Measurements from ENCODE around the gene KCNMA1. TPM values are rescaled to one million over a fixed set of nuclear protein-coding genes. Genes with fewer than 3 reads are reported as not detected.

The KCNMA1 gene
- total RNA-seq, 1 donor from 2014 or later = 95.5 TPM

- no peaks in the 10 kb centered on the region for H3K9me3 Mint-ChIP-seq (ENCODE audit: unreplicated experiment)
- no peak for DNase-seq (ENCODE audit: extremely low spot score, unreplicated experiment)
- H3K4me3 Mint-ChIP-seq (ENCODE audit: unreplicated experiment) = no peak overlapping the region
- no peak overlapping the region for H3K27ac Mint-ChIP-seq (ENCODE audit: unreplicated experiment)
- H3K36me3 Mint-ChIP-seq (ENCODE audit: unreplicated experiment) = no peaks in the 10 kb centered on the region
- peaks cover 6% of the 10 kb centered on the region for H3K4me1 Mint-ChIP-seq (ENCODE audit: unreplicated experiment)
- no peaks in the 10 kb centered on the region for H3K27me3 Mint-ChIP-seq (ENCODE audit: unreplicated experiment)
- TF ChIP-seq, protein P1, sequence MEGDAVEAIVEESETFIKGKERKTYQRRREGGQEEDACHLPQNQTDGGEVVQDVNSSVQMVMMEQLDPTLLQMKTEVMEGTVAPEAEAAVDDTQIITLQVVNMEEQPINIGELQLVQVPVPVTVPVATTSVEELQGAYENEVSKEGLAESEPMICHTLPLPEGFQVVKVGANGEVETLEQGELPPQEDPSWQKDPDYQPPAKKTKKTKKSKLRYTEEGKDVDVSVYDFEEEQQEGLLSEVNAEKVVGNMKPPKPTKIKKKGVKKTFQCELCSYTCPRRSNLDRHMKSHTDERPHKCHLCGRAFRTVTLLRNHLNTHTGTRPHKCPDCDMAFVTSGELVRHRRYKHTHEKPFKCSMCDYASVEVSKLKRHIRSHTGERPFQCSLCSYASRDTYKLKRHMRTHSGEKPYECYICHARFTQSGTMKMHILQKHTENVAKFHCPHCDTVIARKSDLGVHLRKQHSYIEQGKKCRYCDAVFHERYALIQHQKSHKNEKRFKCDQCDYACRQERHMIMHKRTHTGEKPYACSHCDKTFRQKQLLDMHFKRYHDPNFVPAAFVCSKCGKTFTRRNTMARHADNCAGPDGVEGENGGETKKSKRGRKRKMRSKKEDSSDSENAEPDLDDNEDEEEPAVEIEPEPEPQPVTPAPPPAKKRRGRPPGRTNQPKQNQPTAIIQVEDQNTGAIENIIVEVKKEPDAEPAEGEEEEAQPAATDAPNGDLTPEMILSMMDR (IDR thresholded peaks at IDR 0.05) = no peak
Observed at GRCh38 chr10:77219046-77219445, 418.6 kb downstream of the KCNMA1 start.

DNA sequence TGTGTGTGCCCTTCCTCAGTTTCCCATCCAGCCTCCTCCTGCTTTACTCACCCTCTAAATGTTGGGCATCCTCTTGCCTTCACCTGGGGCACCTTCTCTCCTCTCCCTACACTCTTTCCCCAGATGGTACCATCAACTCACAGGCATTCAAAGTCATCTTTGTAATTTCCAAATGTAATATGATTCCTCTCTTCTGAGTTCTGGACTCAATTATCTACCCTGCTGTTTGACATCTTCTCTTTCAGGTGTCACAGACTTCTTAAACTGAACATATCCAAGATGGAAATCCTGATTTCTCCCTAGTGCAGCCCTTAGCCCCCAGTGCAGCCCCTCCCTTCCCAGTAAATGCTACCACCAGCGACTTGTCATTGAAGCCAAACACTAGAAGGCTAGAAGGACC lies 422.8 kb downstream of the KCNMA1 start:
- TF ChIP-seq, protein P1 (IDR thresholded peaks at IDR 0.05) = no peak
- no peaks in the 10 kb centered on the region for H3K27me3 Mint-ChIP-seq (ENCODE audit: unreplicated experiment)
- peaks cover 4% of the 10 kb centered on the region for H3K36me3 Mint-ChIP-seq (ENCODE audit: unreplicated experiment)

DNA sequence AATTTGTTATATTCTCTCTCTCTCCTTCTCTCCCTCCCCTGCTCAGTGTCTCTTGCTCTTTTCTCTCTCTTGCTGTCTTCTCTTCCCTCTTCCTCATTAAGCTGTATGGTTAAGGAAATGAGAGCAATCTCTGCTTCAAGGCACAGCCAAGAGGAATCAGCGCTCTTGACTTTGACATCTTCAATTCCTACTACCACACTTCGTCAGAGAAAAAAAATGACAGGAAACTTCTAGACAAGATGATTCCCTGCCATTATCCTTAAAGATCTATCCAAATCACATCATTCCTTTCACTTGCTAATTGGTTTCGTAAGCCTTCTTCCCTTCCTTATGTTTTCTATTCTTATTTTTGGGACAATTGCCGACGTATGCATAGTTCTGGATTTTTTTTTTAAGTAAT lies 425.0 kb downstream of the KCNMA1 start:
- TF ChIP-seq, protein P1 (IDR thresholded peaks at IDR 0.05) = no peak
- Mint-ChIP-seq H3K4me3 (ENCODE audit: unreplicated experiment) (no peak overlapping the region), H3K4me1 (ENCODE audit: unreplicated experiment) (no peaks in the 10 kb centered on the region), H3K27me3 (ENCODE audit: unreplicated experiment) (no peaks in the 10 kb centered on the region), H3K27ac (ENCODE audit: unreplicated experiment) (no peak overlapping the region), H3K9me3 (ENCODE audit: unreplicated experiment) (peaks cover 7% of the 10 kb centered on the region), H3K36me3 (ENCODE audit: unreplicated experiment) (peaks cover 4% of the 10 kb centered on the region)
- no peak for DNase-seq (ENCODE audit: extremely low spot score, unreplicated experiment)

More for the DNA sequence above, 422.8 kb downstream of the KCNMA1 start:
- H3K4me1 Mint-ChIP-seq (ENCODE audit: unreplicated experiment) = no peaks in the 10 kb centered on the region
- H3K4me3 Mint-ChIP-seq (ENCODE audit: unreplicated experiment) = no peak overlapping the region
- no peak for DNase-seq (ENCODE audit: extremely low spot score, unreplicated experiment)
- H3K27ac Mint-ChIP-seq (ENCODE audit: unreplicated experiment) = no peak overlapping the region
- H3K9me3 Mint-ChIP-seq (ENCODE audit: unreplicated experiment) = peaks cover 7% of the 10 kb centered on the region

DNA sequence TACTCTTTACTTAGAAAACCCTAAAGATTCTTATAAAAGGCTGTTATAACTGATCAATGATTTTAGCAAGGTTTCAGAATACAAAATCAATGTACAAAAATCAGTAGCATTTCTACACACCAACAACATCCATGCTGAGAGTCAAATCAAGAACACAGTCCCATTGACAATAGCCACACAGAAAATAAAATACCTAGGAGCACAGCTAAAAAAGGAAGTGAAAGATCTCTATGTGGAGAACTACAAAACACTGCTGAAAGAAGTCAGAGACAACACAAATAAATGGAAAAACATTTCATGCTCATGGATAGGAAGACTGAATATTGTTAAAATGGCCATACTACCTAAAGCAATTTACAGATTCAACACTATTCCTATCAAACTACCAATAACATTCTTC lies 427.0 kb downstream of the KCNMA1 start:
- TF ChIP-seq, protein P1 (IDR thresholded peaks at IDR 0.05) = no peak

DNA sequence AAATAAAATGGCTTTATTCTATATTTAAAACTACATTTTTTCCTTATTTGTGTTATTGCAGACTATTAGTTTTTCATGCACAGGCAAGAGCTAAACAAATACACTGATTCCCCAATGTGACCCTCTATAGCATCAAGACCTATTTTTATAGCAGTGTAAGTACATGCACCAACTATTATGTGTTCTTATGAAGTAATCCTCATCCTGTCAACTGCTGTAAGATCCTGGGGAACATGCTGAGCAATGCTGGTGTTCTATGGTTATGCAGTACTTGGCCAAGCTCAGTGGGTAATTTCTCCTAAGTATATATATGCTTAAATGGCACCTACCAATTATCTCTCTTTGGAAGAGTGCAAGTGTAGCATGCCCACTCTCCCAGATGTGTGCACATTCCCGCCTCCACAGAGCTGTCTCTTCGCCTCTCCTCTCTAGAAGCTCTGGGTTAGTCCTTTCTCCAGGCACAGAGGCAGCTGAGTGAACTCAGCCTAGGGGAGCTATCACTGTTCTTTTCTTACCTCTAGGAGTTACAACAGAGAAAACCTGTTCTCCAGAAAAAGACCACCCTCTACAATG lies 428.8 kb downstream of the KCNMA1 start:
- DNase-seq (ENCODE audit: extremely low spot score, unreplicated experiment) = no peak
- H3K27ac Mint-ChIP-seq (ENCODE audit: unreplicated experiment) = no peak overlapping the region
- H3K4me1 Mint-ChIP-seq (ENCODE audit: unreplicated experiment) = peaks cover 3% of the 10 kb centered on the region
- peaks cover 12% of the 10 kb centered on the region for H3K9me3 Mint-ChIP-seq (ENCODE audit: unreplicated experiment)
- H3K4me3 Mint-ChIP-seq (ENCODE audit: unreplicated experiment) = no peak overlapping the region
- H3K36me3 Mint-ChIP-seq (ENCODE audit: unreplicated experiment) = peaks cover 4% of the 10 kb centered on the region
- no peaks in the 10 kb centered on the region for H3K27me3 Mint-ChIP-seq (ENCODE audit: unreplicated experiment)
- TF ChIP-seq, protein P1 (IDR thresholded peaks at IDR 0.05) = no peak

More for the DNA sequence above, 427.0 kb downstream of the KCNMA1 start:
- Mint-ChIP-seq H3K9me3 (ENCODE audit: unreplicated experiment) (peaks cover 7% of the 10 kb centered on the region), H3K4me3 (ENCODE audit: unreplicated experiment) (no peak overlapping the region), H3K4me1 (ENCODE audit: unreplicated experiment) (no peaks in the 10 kb centered on the region), H3K27ac (ENCODE audit: unreplicated experiment) (no peak overlapping the region), H3K36me3 (ENCODE audit: unreplicated experiment) (peaks cover 4% of the 10 kb centered on the region), H3K27me3 (ENCODE audit: unreplicated experiment) (no peaks in the 10 kb centered on the region)
- DNase-seq (ENCODE audit: extremely low spot score, unreplicated experiment) = no peak

All from osteocyte (in vitro differentiated cells).